WI38 (cell line): Measurements from ENCODE around the gene ANK2.

ENCODE experiments used
- H3K4me3 ChIP-seq: 2 replicates; pipeline ENCODE4 v1.5.1; 2011; ENCODE audit warnings: low read depth, mild to moderate bottlenecking, control low read depth, low read length
- CTCF ChIP-seq: IDR thresholded peaks from 2 replicates; pipeline ENCODE4 v1.5.1; 2012; ENCODE audit warnings: low read depth, mild to moderate bottlenecking, control low read depth, low read length

The ANK2 gene

DNA sequence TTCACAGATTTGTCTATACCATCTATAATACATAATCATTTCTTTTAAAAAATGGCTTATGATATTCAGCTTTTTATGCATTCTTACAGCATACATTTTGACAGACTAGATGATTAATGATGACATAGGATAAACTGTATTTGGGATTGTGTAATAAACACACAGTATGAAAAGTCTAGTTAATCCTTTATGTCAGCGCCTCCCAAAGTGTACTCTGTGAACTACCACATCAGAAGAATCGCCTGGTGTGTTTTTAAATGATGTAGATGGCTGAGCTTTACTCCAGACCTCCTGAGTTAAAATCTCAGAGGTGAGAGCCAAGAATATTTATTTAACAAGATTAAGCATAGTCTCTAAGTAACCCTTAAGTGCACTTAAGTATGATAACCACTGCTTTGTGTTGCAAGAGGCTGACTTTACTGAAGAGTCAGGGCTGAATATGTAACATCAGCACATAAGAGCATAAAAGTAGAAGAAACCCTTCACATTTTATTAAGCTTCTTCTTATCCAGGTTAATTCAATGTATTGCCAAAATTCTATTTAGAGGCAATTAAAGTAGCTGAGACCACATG is 104.2 kb downstream of the ANK2 start:
- no peak for TF ChIP-seq CTCF
- H3K4me3 ChIP-seq: no peak overlapping the region

DNA sequence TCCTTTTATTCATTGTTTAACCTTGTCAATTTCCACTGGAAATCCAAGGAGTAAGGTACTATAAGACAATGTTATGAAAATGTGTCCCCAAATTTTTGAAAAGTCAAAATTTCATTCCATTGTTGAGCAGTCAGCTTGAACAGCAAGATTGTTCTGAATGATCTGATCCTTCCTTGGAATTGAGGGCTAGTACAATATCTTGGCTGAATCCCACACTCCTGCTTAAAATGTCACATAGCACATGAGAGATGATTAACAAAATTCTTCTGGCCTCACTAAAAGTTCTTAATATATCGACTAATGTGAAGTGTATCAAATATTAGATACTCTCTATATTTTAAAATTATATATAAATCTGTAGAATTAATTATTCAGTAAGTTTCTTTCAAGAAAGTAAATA is 104.8 kb downstream of the ANK2 start:
- no peak overlapping the region for H3K4me3 ChIP-seq
- TF ChIP-seq CTCF: no peak

GRCh38 chr4:113157086-113157857 is 107.8 kb downstream of the ANK2 start:
- no peak overlapping the region for H3K4me3 ChIP-seq
- TF ChIP-seq CTCF: no peak

DNA sequence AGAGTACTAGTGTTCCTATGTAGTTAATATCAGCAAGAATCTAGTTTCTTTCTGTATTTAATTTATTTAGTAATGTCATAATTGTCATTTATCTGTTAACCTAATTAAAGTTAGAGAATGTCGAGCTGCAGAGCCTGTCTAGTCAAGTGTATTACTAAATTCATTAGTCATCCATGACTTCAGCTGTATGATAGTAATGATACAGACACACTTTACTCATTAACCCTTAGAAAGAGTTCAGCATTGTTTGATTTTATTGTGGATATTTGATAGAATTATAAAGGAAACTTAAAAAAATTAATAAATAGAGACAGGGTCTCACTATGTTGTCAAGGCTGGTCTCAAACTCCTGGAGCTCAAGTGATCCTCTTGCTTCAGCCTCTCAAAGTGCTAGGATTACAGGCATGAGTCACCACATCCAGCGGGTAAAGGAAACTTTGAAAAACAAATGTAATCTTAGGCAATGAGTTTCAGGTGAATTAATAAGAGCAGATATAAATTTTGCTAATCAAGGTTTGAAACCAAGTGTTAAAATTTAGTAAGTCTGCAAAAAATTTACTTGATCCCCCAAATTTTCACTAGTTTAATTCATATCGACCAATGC is 110.6 kb downstream of the ANK2 start:
- TF ChIP-seq CTCF: no peak
- H3K4me3 ChIP-seq: no peak overlapping the region

DNA sequence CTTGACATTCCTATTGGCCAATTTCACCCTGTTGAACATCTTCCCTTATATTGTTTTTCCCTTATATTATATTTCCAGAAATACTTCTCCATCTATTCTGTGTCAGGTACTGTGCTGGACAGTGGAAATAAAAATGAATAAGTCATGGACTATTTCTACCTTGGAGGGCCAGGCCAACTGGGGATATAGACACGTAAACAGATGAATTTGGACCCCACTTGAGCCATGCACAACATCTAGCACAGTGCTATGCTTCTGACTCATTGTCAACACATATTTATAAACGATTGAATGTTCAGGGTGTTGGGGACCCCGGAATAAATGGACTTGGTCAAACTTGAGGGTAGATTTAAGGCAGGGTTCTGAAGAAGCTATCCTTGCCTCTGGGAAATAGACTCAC is 111.1 kb downstream of the ANK2 start:
- no peak for TF ChIP-seq CTCF

DNA sequence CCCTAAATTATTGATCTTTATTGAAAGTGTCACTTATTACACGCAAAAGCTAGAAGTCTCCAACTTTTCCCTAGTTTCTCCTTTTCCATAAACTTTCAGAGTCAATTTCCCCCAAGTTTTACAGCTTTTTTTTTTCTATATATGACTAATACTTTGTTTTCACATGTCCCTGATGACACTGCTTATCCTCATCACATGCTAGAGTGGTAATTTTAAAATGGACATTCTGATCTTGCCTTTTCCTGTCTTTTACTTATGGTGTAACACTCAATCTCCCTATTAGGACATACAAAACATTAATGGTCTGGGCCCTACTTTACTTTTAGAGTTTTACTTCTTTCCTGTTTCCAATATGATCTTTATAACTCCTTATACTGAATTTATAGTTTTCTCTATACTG is 112.6 kb downstream of the ANK2 start:
- no peak overlapping the region for H3K4me3 ChIP-seq
- no peak for TF ChIP-seq CTCF

More for the DNA sequence above, 111.1 kb downstream of the ANK2 start:
- no peak overlapping the region for H3K4me3 ChIP-seq

GRCh38 chr4:113169368-113169767 is 119.9 kb downstream of the ANK2 start:
- TF ChIP-seq CTCF: no peak
- no peak overlapping the region for H3K4me3 ChIP-seq
